ENCODE results near the gene FANCM.
"Not testable (repeated sequence)": the region's sequence is repeated elsewhere in the genome, so short reads cannot be mapped to it uniquely, and the experiment has no call there.

The FANCM gene

GRCh38 chr14:45135659-45136395 lies at the start of gene FANCM:
TSS of gene FANCM (plus strand) at chr14:45135930. CDS start at chr14:45136032, 102 bp downstream.
- DNase-seq (ENCODE audit: low spot score) = peak; percentile 93

DNA sequence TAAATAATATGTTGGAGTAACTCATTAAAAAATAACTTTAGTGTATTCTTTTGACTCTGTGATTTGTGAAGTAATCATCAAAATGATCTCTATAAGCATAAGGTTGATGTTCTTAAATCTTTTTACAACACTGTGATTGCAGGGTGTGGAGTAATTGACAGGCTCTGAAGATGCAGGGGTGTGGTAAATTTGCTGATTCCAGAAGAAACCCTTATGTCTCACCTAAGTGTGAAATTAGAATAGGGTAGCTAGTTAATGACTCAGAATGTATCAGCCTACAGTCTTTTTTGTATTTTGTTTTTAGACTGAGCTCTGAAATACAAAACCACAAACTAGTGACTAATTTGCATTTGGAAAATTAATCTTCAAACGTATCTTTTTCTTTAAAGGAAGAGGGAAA lies 45.9 kb upstream of the FANCM start:
- DNase-seq (ENCODE audit: low spot score) = no peak

DNA sequence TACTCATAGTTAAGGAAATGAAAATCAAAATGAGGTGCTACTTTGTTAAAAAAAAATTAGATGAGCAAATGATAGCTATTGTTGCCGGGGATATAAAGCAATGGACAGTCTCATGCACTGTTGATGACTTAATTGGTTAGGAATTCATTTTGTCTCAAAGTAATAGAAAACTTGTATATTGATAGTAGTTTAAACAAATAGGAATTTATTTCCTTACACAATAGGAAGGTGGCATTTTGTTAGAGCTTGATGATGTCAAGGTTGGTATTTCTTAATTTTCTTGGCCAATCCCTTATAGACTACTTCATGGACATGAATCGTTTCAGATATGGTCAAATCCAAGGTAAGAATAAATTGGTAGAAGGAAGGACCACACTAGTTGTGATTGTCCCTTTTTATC lies 44.0 kb upstream of the FANCM start:
- DNase-seq (ENCODE audit: low spot score) = no peak

- no peak for DNase-seq (ENCODE audit: low spot score)
These were observed 41.5 kb upstream of the FANCM start for GRCh38 chr14:45094275-45094674.

GRCh38 chr14:45095143-45095542 lies 40.6 kb upstream of the FANCM start:
- DNase-seq (ENCODE audit: low spot score) = no peak

DNA sequence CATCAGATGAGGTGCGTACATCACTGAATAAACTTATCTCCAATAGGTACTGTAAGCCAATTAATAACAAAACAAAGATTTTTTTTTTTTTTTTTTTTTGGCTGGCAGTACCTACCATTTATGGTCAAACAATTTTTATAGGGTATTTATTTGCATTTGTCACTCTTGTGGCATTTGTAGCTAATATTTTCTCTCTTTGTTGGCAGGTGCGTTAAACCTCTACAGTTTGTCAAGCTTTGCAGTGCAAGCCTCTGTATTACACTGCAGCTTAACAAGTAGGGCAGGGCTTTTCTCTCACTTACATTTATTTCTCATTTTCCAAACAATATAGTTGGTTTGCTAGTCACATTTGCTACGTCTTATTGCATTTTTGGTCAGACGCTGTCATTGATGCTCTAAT lies 39.5 kb upstream of the FANCM start:
- DNase-seq (ENCODE audit: low spot score) = no peak

- DNase-seq (ENCODE audit: low spot score) = no peak
These were observed 31.9 kb upstream of the FANCM start for GRCh38 chr14:45103806-45104205.

GRCh38 chr14:45104561-45104960 lies 31.2 kb upstream of the FANCM start:
- DNase-seq (ENCODE audit: low spot score) = no peak

DNA sequence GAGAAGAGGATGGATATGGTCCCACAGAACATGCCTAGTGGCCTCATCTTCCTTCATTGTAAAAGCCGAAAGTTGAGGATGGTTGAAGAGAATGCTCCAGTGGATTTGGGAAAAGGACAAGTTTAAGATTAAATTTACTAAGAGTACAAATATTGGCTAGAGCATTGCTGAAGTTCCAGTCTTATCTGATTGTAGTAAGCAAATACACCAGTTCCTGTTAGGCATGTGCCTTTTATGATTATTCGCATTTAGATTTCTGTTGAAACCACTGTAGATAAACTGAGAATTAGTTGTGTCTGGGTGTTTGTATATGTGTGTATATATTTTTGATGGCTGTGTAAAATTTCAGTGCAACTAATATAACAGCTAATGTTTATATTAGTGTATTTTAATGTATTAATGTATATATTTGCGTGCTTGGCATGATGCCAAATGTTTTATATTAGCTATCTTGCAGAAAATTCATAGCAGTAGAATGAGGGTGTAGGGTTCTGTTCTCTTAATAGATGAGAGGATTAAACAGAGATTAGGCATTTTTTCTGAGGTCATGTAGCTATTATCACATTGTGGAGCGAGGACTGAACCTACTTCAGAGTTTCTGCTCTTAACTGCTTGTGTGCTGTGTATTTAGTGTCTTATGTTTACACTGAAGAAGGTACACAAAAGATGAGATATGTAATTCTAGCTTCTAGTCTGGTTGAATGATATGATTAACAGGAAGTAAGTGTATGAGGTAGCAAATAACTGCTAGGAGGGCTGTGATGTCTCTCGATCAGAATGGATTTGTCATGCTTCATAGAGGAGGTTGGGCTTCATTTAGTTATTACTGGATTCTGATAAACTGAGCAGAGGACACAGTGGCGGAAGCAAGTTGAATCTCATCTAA lies 22.6 kb upstream of the FANCM start:
- DNase-seq (ENCODE audit: low spot score) = no peak

DNA sequence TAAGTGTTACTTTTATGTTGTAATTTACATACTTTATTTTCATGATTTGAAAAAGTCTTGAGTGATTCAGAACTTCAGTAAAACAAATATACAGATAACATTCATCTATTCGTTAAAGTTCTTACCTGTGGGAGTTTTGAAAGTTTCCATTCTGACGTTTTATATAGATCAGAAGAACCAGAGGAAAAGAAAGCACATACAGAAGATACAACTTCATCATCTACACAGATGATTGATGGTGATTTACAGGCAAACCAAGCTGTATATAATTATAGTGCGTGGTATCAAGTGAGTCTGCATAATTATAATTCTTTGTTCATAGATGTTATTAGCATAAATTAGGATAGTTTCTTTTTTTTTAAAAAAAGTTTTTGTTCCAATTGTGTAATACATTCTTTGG lies 21.4 kb upstream of the FANCM start:
- no peak for DNase-seq (ENCODE audit: low spot score)

GRCh38 chr14:45118594-45118993 lies 17.1 kb upstream of the FANCM start:
- no peak for DNase-seq (ENCODE audit: low spot score)

- no peak for DNase-seq (ENCODE audit: low spot score)
These were observed 15.6 kb upstream of the FANCM start for GRCh38 chr14:45120096-45120495.

DNA sequence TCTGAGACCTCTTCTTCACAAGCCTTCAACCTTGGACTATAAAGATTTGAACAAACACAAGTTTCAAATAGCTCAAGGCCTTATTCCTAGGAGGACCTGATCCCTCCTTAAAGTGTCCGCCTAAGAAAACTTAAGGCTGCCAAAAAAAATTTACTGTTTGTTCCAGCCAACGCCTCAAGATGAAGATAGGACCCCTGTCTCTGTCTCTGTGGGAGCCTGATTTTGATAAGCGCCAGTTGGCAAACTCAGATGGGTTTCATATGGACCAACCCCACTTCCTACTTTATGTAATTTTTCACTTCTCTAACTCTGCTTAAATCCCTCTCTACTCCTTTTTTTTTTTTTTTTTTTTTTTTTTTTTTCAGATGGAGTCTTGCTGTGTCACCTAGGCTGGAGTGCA lies 12.5 kb upstream of the FANCM start:
- no peak for DNase-seq (ENCODE audit: low spot score)

- no peak for DNase-seq (ENCODE audit: low spot score)
These were observed 10.0 kb upstream of the FANCM start for GRCh38 chr14:45125754-45126153.

DNA sequence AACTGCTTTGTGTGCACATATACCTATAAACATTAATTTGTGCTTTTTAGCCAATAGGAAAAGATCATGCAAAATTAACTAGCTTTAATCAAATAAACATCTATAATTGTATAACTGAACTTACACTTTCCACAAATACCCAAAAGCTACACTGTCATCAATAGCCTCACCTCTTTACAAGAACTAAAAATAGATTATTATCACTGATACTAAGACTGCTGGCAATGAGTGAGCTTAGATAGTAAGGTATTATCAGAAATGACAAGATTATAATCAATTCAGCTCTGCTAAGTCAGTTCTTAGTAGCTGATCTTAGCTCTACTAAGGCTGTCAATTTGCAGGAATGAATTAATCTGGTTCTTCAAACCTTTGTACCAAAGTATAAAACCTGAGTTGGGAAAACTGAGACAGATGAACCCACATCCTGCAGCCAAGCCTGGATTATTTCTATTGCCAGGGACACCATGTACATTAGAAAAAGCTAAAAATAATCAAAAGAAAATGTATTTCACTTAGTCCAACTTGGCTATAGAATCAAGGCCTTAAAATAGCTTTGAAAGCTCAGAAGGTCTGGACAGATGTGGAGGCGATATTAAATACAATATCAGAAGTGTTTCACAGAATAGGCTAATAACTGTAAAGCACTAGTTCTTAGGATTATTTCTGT lies 6.6 kb upstream of the FANCM start:
- DNase-seq (ENCODE audit: low spot score) = no peak

GRCh38 chr14:45133683-45134050 lies 2.1 kb upstream of the FANCM start:
- no peak for DNase-seq (ENCODE audit: low spot score)

- peak; percentile 96 for DNase-seq (ENCODE audit: low spot score)
These were observed 1.4 kb upstream of the FANCM start, which contains the start of gene FKBP3 for GRCh38 chr14:45134051-45134958. TSS of gene FKBP3 (minus strand) at chr14:45134481. CDS start at chr14:45134456, 25 bp downstream.

DNA sequence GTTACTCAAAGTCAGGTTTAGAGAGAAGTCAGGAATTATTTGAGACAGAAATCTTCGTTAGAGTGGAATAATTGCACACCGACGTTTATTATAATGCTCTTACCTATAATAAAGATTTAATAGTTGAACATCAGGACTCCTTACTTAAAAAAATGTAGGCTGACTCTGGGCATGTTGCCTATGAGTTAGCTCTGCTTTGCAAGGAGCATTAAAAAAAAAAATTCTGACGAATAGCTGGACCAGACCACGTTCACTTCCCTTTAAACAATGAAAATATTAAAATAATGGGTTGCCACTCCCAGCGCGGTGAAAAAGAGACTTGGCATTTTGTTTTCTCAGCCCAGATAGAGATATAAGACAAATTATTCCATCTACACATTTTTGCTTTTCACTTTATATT lies 574 bp upstream of the FANCM start:
- DNase-seq (ENCODE audit: low spot score) = no peak

- DNase-seq (ENCODE audit: low spot score) = no peak
These were observed 669 bp downstream of the FANCM start for GRCh38 chr14:45136399-45136798.

- no peak for DNase-seq (ENCODE audit: low spot score)
These were observed 5.0 kb downstream of the FANCM start for GRCh38 chr14:45140661-45141187.

- not testable (repeated sequence) for DNase-seq (ENCODE audit: low spot score)
These were observed 6.4 kb downstream of the FANCM start for GRCh38 chr14:45142083-45142482.

Measured in left forelimb (tissue), 1 donor.